ENCODE measurements around the gene BAIAP2. TPM values are rescaled to one million over a fixed set of nuclear protein-coding genes. Genes with fewer than 3 reads are reported as not detected.
"Not testable (repeated sequence)": the region's sequence is repeated elsewhere in the genome, so short reads cannot be mapped to it uniquely, and the experiment has no call there.

Gene BAIAP2
- total and polyA plus RNA-seq, 2 donors: 11.8 to 41.5 TPM

- 71% methylated on average over 14 of the region's 14 CpGs for WGBS
- Histone ChIP-seq H3K36me3 (ENCODE audit: insufficient read depth) (no peaks in the 10 kb centered on the region), H3K27ac (ENCODE audit: low read depth) (no peak overlapping the region), H3K4me1 (ENCODE audit: insufficient read depth) (no peaks in the 10 kb centered on the region), H3K4me3 (ENCODE audit: low read depth, low read length) (no peak overlapping the region)
- DNase-seq (ENCODE audit: extremely low spot score): no peak
These were observed 41.3 kb downstream of the BAIAP2 start for GRCh38 chr17:81076141-81076679.

GRCh38 chr17:81078026-81078913 is 43.3 kb downstream of the BAIAP2 start:
- not testable (repeated sequence) for H3K27ac ChIP-seq (ENCODE audit: low read depth); H3K4me3 ChIP-seq (ENCODE audit: low read depth, low read length); H3K4me1 ChIP-seq (ENCODE audit: insufficient read depth); H3K36me3 ChIP-seq (ENCODE audit: insufficient read depth); DNase-seq (ENCODE audit: extremely low spot score)
- 94% methylated on average over 45 of the region's 45 CpGs for WGBS

- WGBS: 68% methylated on average over 19 of the region's 19 CpGs
- Histone ChIP-seq H3K4me1 (ENCODE audit: insufficient read depth) (no peaks in the 10 kb centered on the region), H3K27ac (ENCODE audit: low read depth) (no peak overlapping the region), H3K36me3 (ENCODE audit: insufficient read depth) (peaks cover 1% of the 10 kb centered on the region), H3K4me3 (ENCODE audit: low read depth, low read length) (no peak overlapping the region)
- no peak for DNase-seq (ENCODE audit: extremely low spot score)
These were observed 45.1 kb downstream of the BAIAP2 start for GRCh38 chr17:81080019-81080418.

- 92% methylated on average over 33 of the region's 33 CpGs for WGBS
- Histone ChIP-seq H3K36me3 (ENCODE audit: insufficient read depth) (peaks cover 2% of the 10 kb centered on the region), H3K27ac (ENCODE audit: low read depth) (no peak overlapping the region), H3K4me1 (ENCODE audit: insufficient read depth) (no peaks in the 10 kb centered on the region), H3K4me3 (ENCODE audit: low read depth, low read length) (no peak overlapping the region)
- no peak for DNase-seq (ENCODE audit: extremely low spot score)
These were observed 46.5 kb downstream of the BAIAP2 start for GRCh38 chr17:81081222-81082176.

- Histone ChIP-seq H3K36me3 (ENCODE audit: insufficient read depth) (peaks cover 2% of the 10 kb centered on the region), H3K27ac (ENCODE audit: low read depth) (no peak overlapping the region), H3K4me1 (ENCODE audit: insufficient read depth) (no peaks in the 10 kb centered on the region), H3K4me3 (ENCODE audit: low read depth, low read length) (no peak overlapping the region)
- 92% methylated on average over 33 of the region's 33 CpGs for whole genome bisulfite sequencing
- no peak for DNase-seq (ENCODE audit: extremely low spot score)
These were observed 47.5 kb downstream of the BAIAP2 start for GRCh38 chr17:81082177-81083073.

- Histone ChIP-seq H3K4me3 (ENCODE audit: low read depth, low read length) (no peak overlapping the region), H3K36me3 (ENCODE audit: insufficient read depth) (peaks cover 2% of the 10 kb centered on the region), H3K27ac (ENCODE audit: low read depth) (no peak overlapping the region), H3K4me1 (ENCODE audit: insufficient read depth) (no peaks in the 10 kb centered on the region)
- DNase-seq (ENCODE audit: extremely low spot score): no peak
- 73% methylated on average over 27 of the region's 27 CpGs for WGBS
These were observed 48.3 kb downstream of the BAIAP2 start for GRCh38 chr17:81083125-81083765.

GRCh38 chr17:81084680-81085419 is 49.9 kb downstream of the BAIAP2 start:
- no peaks in the 10 kb centered on the region for H3K4me1 ChIP-seq (ENCODE audit: insufficient read depth)
- WGBS: 85% methylated on average over 26 of the region's 26 CpGs
- peaks cover 4% of the 10 kb centered on the region for H3K36me3 ChIP-seq (ENCODE audit: insufficient read depth)
- DNase-seq (ENCODE audit: extremely low spot score): no peak
- no peak overlapping the region for H3K4me3 ChIP-seq (ENCODE audit: low read depth, low read length)
- H3K27ac ChIP-seq (ENCODE audit: low read depth): no peak overlapping the region

GRCh38 chr17:81085420-81085911 is 50.5 kb downstream of the BAIAP2 start:
- 83% methylated on average over 20 of the region's 20 CpGs for WGBS
- no peak overlapping the region for H3K4me3 ChIP-seq (ENCODE audit: low read depth, low read length)
- H3K4me1 ChIP-seq (ENCODE audit: insufficient read depth): no peaks in the 10 kb centered on the region
- DNase-seq (ENCODE audit: extremely low spot score): no peak
- H3K36me3 ChIP-seq (ENCODE audit: insufficient read depth): peaks cover 4% of the 10 kb centered on the region
- H3K27ac ChIP-seq (ENCODE audit: low read depth): no peak overlapping the region

- DNase-seq (ENCODE audit: extremely low spot score): no peak
- Histone ChIP-seq H3K4me3 (ENCODE audit: low read depth, low read length) (no peak overlapping the region), H3K4me1 (ENCODE audit: insufficient read depth) (no peaks in the 10 kb centered on the region), H3K36me3 (ENCODE audit: insufficient read depth) (peaks cover 4% of the 10 kb centered on the region), H3K27ac (ENCODE audit: low read depth) (peak overlapping the region; percentile 59)
- WGBS: 87% methylated on average over 32 of the region's 32 CpGs
These were observed 52.0 kb downstream of the BAIAP2 start for GRCh38 chr17:81086789-81087551.

GRCh38 chr17:81090361-81091136 is 55.6 kb downstream of the BAIAP2 start:
- WGBS: 68% methylated on average over 26 of the region's 26 CpGs
- H3K4me1 ChIP-seq (ENCODE audit: insufficient read depth): no peaks in the 10 kb centered on the region
- no peak overlapping the region for H3K27ac ChIP-seq (ENCODE audit: low read depth)
- H3K36me3 ChIP-seq (ENCODE audit: insufficient read depth): peaks cover 2% of the 10 kb centered on the region
- H3K4me3 ChIP-seq (ENCODE audit: low read depth, low read length): no peak overlapping the region
- no peak for DNase-seq (ENCODE audit: extremely low spot score)

GRCh38 chr17:81091154-81091553 is 56.2 kb downstream of the BAIAP2 start:
- 88% methylated on average over 9 of the region's 9 CpGs for WGBS
- H3K4me3 ChIP-seq (ENCODE audit: low read depth, low read length): no peak overlapping the region
- no peak overlapping the region for H3K27ac ChIP-seq (ENCODE audit: low read depth)
- no peaks in the 10 kb centered on the region for H3K4me1 ChIP-seq (ENCODE audit: insufficient read depth)
- no peak for DNase-seq (ENCODE audit: extremely low spot score)
- peaks cover 2% of the 10 kb centered on the region for H3K36me3 ChIP-seq (ENCODE audit: insufficient read depth)
